MCF 10A (cell line): ENCODE measurements around the gene CYP26B1. TPM values are rescaled to one million over a fixed set of nuclear protein-coding genes. Genes with fewer than 3 reads are reported as not detected.

Experiments used
- BruUV-seq: library from RNA; stranded (reverse); fragments of 400-500 nt; replicated peaks from 2 replicates; lab custom pipeline; 2021; lab: Mats Ljungman, UMichigan
- CTCF ChIA-PET: fragments of 300-600 bp; sonication (Branson Sonifier 250); formaldehyde crosslinking; extraction: SDS; loops from one replicate; lab custom pipeline; 2021; ENCODE audit warnings: antibody characterized with exemption, inconsistent platforms; lab: Yijun Ruan, JAX
- POLR2A ChIA-PET: fragments of 300-600, 350-650 bp; sonication (Branson Sonifier 250); formaldehyde crosslinking; extraction: SDS; loops from one replicate; lab custom pipeline; 2020; ENCODE audit warnings: antibody characterized with exemption, inconsistent platforms; lab: Yijun Ruan, JAX
- DNase-seq: peaks from one replicate; pipeline ENCODE4 v3.0.0-alpha.2; 2018; ENCODE audit not compliant: unreplicated experiment
- H3K27ac Mint-ChIP-seq: one replicate; pipeline ENCODE4 v1.8.0; 2022; ENCODE audit warnings: mild to moderate bottlenecking, low read depth, mixed read lengths; ENCODE audit not compliant: unreplicated experiment
- H3K27me3 Mint-ChIP-seq: one replicate; pipeline ENCODE4 v1.8.0; 2022; ENCODE audit warnings: mixed read lengths; ENCODE audit not compliant: insufficient read depth, unreplicated experiment
- H3K36me3 Mint-ChIP-seq: one replicate; pipeline ENCODE4 v1.8.0; 2022; ENCODE audit warnings: mild to moderate bottlenecking, moderate library complexity, mixed read lengths; ENCODE audit not compliant: insufficient read depth, unreplicated experiment
- H3K4me1 Mint-ChIP-seq: one replicate; pipeline ENCODE4 v1.8.0; 2022; ENCODE audit warnings: mixed read lengths; ENCODE audit not compliant: insufficient read depth, unreplicated experiment
- H3K4me3 Mint-ChIP-seq: one replicate; pipeline ENCODE4 v1.8.0; 2022; ENCODE audit warnings: mild to moderate bottlenecking, moderate library complexity, mixed read lengths; ENCODE audit not compliant: unreplicated experiment
- H3K9me3 Mint-ChIP-seq: one replicate; pipeline ENCODE4 v1.8.0; 2022; ENCODE audit warnings: mixed read lengths; ENCODE audit not compliant: unreplicated experiment
- CTCF ChIP-seq: fragments of 200-600 bp; IDR thresholded peaks from one replicate; pipeline ENCODE4 v1.8.0; 2022; ENCODE audit warnings: antibody characterized with exemption, mild to moderate bottlenecking; ENCODE audit not compliant: unreplicated experiment
- intact Hi-C: fragments of 100-400 bp; cut with micrococcal nuclease; formaldehyde crosslinking; loops from 2 replicates; pipeline ENCODE4 v1.14.1; 2022
- total RNA-seq: library from RNA; stranded (reverse); gene quantifications from 2 replicates; pipeline ENCODE4 v1.2.3, GENCODE V29; 2022

Gene CYP26B1
- total RNA-seq, 1 experiment from 2014 or later = 14.1 TPM

- no peak overlapping the region for H3K4me3 Mint-ChIP-seq
- no peak for DNase-seq
- no peaks in the 10 kb centered on the region for H3K9me3 Mint-ChIP-seq
- ChIA-PET POLR2A (interaction anchor here (0.6 kb wide), 1 partner anchor 179 kb away, joined by 4 read pairs; no protein-coding TSS in a partner anchor), CTCF (interaction anchor here (0.6 to 1.6 kb wide), 4 partner anchors 19 to 745 kb away, joined by 3 to 8 read pairs (median 6); no protein-coding TSS in a partner anchor)
- no peaks in the 10 kb centered on the region for H3K27me3 Mint-ChIP-seq
- no peak overlapping the region for H3K27ac Mint-ChIP-seq
- no peak for TF ChIP-seq CTCF
- no TSS peak for BruUV-seq
- no peaks in the 10 kb centered on the region for H3K36me3 Mint-ChIP-seq
- H3K4me1 Mint-ChIP-seq = peaks cover 8% of the 10 kb centered on the region
- intact Hi-C loops = no loop called here
These were observed 4.9 kb downstream of the CYP26B1 start for GRCh38 chr2:72142570-72143440.

GRCh38 chr2:72141881-72142451 is 5.7 kb downstream of the CYP26B1 start:
- TF ChIP-seq CTCF = no peak
- no peaks in the 10 kb centered on the region for H3K36me3 Mint-ChIP-seq
- no peak overlapping the region for H3K27ac Mint-ChIP-seq
- no TSS peak for BruUV-seq
- H3K27me3 Mint-ChIP-seq = no peaks in the 10 kb centered on the region
- peaks cover 12% of the 10 kb centered on the region for H3K4me1 Mint-ChIP-seq
- H3K4me3 Mint-ChIP-seq = no peak overlapping the region
- intact Hi-C loops = no loop called here
- ChIA-PET CTCF (interaction anchor here (0.7 to 2.1 kb wide), 3 partner anchors 218 to 746 kb away, joined by 3 to 10 read pairs (median 7); no protein-coding TSS in a partner anchor), POLR2A (no interaction called here)
- no peak for DNase-seq
- H3K9me3 Mint-ChIP-seq = no peaks in the 10 kb centered on the region

DNA sequence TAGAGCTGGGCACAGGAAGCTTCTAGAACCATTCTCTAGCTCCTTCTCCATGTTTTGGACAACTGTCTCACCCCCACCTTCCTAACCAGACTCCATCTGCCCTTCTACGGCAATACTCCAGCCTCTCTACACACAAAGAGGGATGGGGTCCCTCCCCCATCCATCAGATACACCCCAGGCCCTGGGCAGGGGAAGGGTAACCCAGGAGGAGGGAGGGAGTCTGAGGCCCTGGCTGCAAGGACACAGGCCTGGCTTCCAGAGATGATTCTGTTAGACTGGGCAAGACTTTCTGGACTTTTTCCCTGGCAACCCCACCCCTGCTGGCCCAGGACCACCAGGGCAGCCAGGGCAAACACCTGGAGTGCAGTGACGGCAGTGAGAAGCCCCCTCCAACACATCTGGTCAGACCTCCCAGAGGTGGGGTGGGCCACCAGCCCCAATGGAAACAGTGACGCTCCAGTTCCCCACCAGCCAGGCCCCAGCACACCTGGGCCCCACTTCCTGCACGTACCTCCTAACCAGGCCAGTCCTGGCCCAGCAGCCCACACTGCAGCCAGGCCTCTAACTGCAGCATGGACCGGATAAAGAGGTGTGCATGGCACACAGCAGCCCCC is 6.5 kb downstream of the CYP26B1 start:
- no peaks in the 10 kb centered on the region for H3K27me3 Mint-ChIP-seq
- no peak for TF ChIP-seq CTCF
- ChIA-PET CTCF (interaction anchor here (0.6 to 2.1 kb wide), 5 partner anchors 9 to 680 kb away, joined by 3 to 10 read pairs (median 5); no protein-coding TSS in a partner anchor), POLR2A (no interaction called here)
- H3K4me1 Mint-ChIP-seq = peaks cover 6% of the 10 kb centered on the region
- no TSS peak for BruUV-seq
- intact Hi-C loops = no loop called here
- no peaks in the 10 kb centered on the region for H3K36me3 Mint-ChIP-seq
- no peak overlapping the region for H3K4me3 Mint-ChIP-seq
- H3K27ac Mint-ChIP-seq = no peak overlapping the region
- H3K9me3 Mint-ChIP-seq = no peaks in the 10 kb centered on the region
- DNase-seq = no peak

DNA sequence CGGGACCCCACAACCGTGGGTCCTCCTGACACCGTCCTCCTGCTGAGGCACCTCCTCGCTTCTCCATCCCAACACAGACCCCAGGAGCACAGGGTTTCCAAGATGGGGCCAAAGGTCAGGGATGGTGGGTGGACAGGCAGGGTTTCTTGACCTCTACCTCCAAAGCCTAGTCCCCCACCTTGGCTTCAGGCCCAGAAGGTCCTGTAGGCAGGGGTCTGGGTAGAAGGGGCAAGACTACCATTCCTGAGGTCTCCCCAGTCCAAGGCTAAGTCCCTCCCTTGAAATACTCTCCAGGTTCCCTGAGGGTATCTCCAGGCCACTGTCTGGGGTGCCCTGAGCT is 7.1 kb downstream of the CYP26B1 start:
- intact Hi-C loops = no loop called here
- TF ChIP-seq CTCF = no peak
- CTCF ChIA-PET = interaction anchor here (0.6 to 2.1 kb wide), 4 partner anchors 10 to 680 kb away, joined by 5 to 10 read pairs (median 6); no protein-coding TSS in a partner anchor
- BruUV-seq = no TSS peak
- POLR2A ChIA-PET = no interaction called here
- Mint-ChIP-seq H3K27ac (no peak overlapping the region), H3K27me3 (no peaks in the 10 kb centered on the region), H3K36me3 (no peaks in the 10 kb centered on the region), H3K4me3 (no peak overlapping the region), H3K4me1 (peaks cover 6% of the 10 kb centered on the region), H3K9me3 (no peaks in the 10 kb centered on the region)
- no peak for DNase-seq
